HL-60 (cell line): ENCODE data around the gene PYGB.

Source experiments
- DNase-seq, 2 experiments: peaks; one replicate each; pipeline ENCODE4 v3.0.0-alpha.2; 2010 to 2020; ENCODE audit warnings: low read depth in 1 of 2, low spot score in 1 of 2
- H3K27ac ChIP-seq: fragments of 250-450 bp; sonication (Bioruptor Pico); replicated peaks from 2 replicates; pipeline ENCODE4 v1.5.1; 2020; ENCODE audit warnings: mild to moderate bottlenecking, moderate library complexity
- H3K27me3 ChIP-seq: fragments of 250-450 bp; sonication (Bioruptor Pico); 2 replicates; pipeline ENCODE4 v1.5.1; 2021; ENCODE audit warnings: mild to moderate bottlenecking, moderate library complexity; ENCODE audit not compliant: insufficient read depth, poor library complexity, severe bottlenecking
- H3K4me3 ChIP-seq: replicated peaks from 2 replicates; pipeline ENCODE4 v1.5.1; 2011; ENCODE audit warnings: mild to moderate bottlenecking, control low read depth, low read length; ENCODE audit not compliant: insufficient read depth
- GABPA ChIP-seq: IDR thresholded peaks from 2 replicates; pipeline ENCODE4 v1.6.1; 2012; ENCODE audit warnings: low read depth
- POLR2AphosphoS5 ChIP-seq: IDR thresholded peaks from 2 replicates; pipeline ENCODE4 v1.6.1; 2012; ENCODE audit warnings: low read depth
- SPI1 ChIP-seq: IDR thresholded peaks from 2 replicates; pipeline ENCODE4 v1.6.1; 2012; ENCODE audit warnings: low read depth, mild to moderate bottlenecking, borderline replicate concordance
- TF ChIP-seq, protein P1 (sequence below): IDR thresholded peaks from one replicate; pipeline ENCODE4 v1.5.1; 2011; ENCODE audit warnings: low read length, control low read depth, inconsistent platforms; ENCODE audit not compliant: insufficient read depth
- TF ChIP-seq, protein P2 (sequence below): IDR thresholded peaks from 2 replicates; pipeline ENCODE4 v1.6.1; 2012; ENCODE audit warnings: low read depth; ENCODE audit not compliant: insufficient replicate concordance

PYGB gene

DNA sequence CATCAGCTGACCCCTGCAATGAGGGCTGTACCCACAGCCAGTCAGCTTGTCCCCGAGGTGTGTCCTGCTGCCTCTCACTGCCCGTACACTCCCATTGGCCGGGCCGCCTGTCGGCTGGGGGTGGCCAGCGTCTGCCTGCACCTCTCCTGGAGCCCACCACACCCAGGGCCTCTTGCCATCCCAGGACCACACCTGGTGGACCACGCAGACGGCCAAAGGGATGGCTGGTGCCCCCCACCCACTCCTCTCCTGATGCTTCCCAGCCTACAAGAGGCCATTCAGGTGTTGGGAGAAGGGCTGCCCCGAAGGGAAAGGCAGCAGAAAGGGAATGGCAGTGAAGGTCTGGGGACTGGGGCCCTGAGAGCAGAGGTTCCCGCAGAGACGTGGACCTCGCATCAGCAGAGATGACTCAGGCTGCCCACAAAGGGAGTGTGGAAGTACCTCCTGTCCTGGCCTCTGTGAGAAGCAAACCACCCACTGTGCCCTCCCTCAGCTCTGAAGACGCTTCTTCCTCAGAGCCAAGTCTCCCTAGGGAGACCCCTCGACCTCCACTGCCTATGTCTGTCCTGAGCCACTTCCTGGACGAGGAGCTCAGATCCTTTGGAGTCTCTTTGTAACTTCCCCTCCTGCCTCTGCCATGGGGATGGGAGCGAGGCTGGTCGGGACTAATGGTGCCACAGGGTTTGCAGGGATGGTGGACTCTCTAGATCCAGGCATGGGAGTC is 60.9 kb downstream of the PYGB start:
- Histone ChIP-seq H3K27me3 (no peaks in the 10 kb centered on the region), H3K27ac (no peak overlapping the region), H3K4me3 (no peak overlapping the region)
- no peak for TF ChIP-seq GABPA
- TF ChIP-seq, protein P1, sequence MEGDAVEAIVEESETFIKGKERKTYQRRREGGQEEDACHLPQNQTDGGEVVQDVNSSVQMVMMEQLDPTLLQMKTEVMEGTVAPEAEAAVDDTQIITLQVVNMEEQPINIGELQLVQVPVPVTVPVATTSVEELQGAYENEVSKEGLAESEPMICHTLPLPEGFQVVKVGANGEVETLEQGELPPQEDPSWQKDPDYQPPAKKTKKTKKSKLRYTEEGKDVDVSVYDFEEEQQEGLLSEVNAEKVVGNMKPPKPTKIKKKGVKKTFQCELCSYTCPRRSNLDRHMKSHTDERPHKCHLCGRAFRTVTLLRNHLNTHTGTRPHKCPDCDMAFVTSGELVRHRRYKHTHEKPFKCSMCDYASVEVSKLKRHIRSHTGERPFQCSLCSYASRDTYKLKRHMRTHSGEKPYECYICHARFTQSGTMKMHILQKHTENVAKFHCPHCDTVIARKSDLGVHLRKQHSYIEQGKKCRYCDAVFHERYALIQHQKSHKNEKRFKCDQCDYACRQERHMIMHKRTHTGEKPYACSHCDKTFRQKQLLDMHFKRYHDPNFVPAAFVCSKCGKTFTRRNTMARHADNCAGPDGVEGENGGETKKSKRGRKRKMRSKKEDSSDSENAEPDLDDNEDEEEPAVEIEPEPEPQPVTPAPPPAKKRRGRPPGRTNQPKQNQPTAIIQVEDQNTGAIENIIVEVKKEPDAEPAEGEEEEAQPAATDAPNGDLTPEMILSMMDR, result no peak
- no peak for TF ChIP-seq SPI1
- TF ChIP-seq POLR2AphosphoS5, result no peak
- TF ChIP-seq, protein P2, sequence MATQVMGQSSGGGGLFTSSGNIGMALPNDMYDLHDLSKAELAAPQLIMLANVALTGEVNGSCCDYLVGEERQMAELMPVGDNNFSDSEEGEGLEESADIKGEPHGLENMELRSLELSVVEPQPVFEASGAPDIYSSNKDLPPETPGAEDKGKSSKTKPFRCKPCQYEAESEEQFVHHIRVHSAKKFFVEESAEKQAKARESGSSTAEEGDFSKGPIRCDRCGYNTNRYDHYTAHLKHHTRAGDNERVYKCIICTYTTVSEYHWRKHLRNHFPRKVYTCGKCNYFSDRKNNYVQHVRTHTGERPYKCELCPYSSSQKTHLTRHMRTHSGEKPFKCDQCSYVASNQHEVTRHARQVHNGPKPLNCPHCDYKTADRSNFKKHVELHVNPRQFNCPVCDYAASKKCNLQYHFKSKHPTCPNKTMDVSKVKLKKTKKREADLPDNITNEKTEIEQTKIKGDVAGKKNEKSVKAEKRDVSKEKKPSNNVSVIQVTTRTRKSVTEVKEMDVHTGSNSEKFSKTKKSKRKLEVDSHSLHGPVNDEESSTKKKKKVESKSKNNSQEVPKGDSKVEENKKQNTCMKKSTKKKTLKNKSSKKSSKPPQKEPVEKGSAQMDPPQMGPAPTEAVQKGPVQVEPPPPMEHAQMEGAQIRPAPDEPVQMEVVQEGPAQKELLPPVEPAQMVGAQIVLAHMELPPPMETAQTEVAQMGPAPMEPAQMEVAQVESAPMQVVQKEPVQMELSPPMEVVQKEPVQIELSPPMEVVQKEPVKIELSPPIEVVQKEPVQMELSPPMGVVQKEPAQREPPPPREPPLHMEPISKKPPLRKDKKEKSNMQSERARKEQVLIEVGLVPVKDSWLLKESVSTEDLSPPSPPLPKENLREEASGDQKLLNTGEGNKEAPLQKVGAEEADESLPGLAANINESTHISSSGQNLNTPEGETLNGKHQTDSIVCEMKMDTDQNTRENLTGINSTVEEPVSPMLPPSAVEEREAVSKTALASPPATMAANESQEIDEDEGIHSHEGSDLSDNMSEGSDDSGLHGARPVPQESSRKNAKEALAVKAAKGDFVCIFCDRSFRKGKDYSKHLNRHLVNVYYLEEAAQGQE, result no peak
- no peak for DNase-seq

DNA sequence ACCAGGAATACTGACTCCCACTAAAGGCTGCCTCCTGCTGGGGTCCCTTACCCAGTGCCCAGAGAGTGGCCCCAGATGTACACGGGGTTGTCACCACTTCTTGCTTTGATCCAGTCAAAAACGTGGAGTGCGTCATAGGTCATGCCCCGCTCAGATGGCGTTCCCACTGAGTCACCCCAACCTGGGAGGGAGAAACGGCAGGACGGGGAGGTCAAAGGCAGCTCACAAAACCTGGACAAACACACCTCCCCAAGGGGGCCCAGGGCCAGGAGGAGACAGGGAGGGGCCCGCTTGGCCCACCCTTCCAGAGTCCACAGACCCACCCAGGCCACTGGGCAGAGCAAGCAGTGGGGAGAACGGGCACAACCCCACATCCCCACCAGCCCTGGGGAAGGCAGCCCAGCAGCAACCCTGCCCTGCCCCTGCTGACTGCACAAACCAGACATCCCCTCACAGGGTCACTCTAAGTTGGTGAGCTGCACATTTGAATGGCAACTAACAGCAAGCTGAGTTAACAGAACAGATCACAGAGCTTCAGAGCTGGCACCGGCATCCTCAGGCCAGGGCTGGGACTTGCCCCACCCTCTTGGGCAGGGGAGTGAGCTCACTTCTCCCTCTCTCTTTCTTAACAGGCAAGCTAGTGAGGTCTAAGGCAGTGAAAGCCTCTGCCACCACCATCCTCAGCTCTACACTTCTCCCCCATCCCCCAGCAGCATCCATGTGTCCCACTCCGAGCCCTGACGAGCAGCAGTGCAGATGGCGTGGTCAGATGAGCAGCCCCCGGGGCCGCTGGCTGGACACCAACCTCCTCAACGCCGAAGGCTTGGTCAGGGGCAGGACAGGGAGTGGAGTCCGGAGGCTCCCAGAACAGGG is 61.7 kb downstream of the PYGB start:
- Histone ChIP-seq H3K4me3 (no peak overlapping the region), H3K27ac (no peak overlapping the region), H3K27me3 (no peaks in the 10 kb centered on the region)
- no peak for DNase-seq
- TF ChIP-seq, protein P2, result no peak
- TF ChIP-seq POLR2AphosphoS5, result no peak
- TF ChIP-seq, protein P1, result no peak
- TF ChIP-seq SPI1, result no peak
- TF ChIP-seq GABPA, result no peak

DNA sequence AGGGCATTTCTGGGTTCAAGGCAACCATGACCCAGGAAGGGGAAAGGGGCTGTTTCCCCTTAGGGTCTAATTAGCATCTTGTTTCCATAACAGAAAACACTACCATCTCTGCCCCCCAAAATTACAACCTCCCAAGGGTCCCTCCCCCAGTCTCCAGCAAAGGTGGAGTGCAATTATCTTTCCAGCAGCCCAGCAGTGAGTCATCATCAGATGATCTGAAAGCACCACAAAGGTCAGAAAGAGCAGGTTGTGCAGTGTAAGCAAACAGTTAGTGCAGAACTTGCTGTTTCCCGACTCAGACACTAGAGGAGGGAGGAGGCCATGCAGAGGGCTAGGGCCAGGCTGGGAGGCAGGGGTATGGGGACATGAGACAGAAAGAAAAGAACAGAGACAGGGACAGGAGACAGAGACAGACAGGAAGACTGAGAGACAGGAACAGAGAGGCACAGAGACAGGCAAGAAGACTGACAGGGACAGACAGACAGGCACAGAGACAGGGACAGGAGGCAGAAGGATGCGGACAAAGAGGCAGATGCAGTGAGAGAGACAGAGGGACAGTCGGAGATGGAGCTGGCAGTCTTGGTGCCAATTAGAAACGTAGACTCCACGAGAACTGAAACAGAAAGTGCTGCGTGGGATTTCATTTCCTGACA is 62.5 kb downstream of the PYGB start:
- Histone ChIP-seq H3K4me3 (no peak overlapping the region), H3K27ac (peak overlapping the region; percentile 19)
- peak; percentile 77 to 81 for DNase-seq

More for the DNA sequence above, 62.5 kb downstream of the PYGB start:
- TF ChIP-seq, protein P1, result peak; percentile 58
- TF ChIP-seq POLR2AphosphoS5 (no peak), SPI1 (no peak)
- TF ChIP-seq, protein P2, result no peak
- H3K27me3 ChIP-seq, result no peaks in the 10 kb centered on the region
